ENCODE data around the gene TRIP12. TPM values are rescaled to one million over a fixed set of nuclear protein-coding genes. Genes with fewer than 3 reads are reported as not detected.

The TRIP12 gene
- total RNA-seq, 1 donor from 2014 or later, result 164 TPM

Other genes starting within 250 kb of the TRIP12 start
- 2.3 TPM for gene DNER, start 207.5 kb downstream of the TRIP12 start, total RNA-seq
- 0.65 TPM for gene FBXO36, start 494 bp upstream of the TRIP12 start, total RNA-seq
- 3.0 TPM for gene SLC16A14, start 146.9 kb upstream of the TRIP12 start, total RNA-seq